HTERT RPE-1 (cell line): Measurements from ENCODE around the gene TEX35.
"Not testable (repeated sequence)": the region's sequence is repeated elsewhere in the genome, so short reads cannot be mapped to it uniquely, and the experiment has no call there.

Experiments used
- in situ Hi-C: fragments of 300-500 bp; cut with MboI; formaldehyde crosslinking; loops from 4 replicates; pipeline ENCODE4 v1.14.3; 2020; ENCODE audit warnings: low sequenced_read_pairs

TEX35 gene

GRCh38 chr1:178539291-178539690 lies 26.4 kb downstream of the TEX35 start:
- in situ Hi-C loops, result no loop called here

DNA sequence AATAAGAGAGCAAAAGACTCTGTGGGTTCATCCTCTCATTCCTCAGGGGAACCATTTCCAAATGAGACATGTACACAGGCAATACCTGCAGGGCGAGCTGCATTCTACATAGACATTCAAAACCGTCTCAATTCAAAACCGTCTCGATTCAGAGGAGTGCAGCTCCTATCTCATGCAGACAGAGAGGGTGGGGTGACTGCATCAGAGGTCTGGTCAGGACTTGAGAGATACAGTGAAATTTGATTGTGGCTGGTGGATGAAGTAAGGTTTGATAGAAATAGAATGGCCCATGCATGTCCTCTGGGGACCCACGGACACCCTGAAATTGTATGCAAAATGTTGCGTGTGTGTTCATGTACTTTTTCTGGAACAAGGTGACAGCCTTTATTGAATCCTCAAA lies 27.3 kb downstream of the TEX35 start:
- in situ Hi-C loops, result no loop called here

DNA sequence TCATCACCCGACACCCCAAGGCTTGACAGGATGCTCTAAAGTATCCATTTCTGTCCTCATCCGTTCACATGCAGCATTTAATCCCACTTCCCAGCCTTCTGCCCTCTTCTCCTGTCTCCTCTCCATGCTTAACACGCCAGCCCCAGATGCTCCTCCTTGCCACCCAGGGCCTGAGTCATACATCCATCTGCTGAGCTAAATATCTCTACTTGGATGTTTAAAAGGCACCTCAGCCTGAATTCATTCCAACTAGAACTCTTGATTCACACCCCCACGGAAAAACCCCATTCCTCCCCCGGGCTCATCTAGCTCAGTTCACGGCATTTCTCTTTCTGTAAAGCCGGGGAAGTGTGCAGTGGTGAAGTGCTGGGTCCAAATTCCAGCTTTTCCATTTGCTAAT lies 27.7 kb downstream of the TEX35 start:
- in situ Hi-C loops, result no loop called here

DNA sequence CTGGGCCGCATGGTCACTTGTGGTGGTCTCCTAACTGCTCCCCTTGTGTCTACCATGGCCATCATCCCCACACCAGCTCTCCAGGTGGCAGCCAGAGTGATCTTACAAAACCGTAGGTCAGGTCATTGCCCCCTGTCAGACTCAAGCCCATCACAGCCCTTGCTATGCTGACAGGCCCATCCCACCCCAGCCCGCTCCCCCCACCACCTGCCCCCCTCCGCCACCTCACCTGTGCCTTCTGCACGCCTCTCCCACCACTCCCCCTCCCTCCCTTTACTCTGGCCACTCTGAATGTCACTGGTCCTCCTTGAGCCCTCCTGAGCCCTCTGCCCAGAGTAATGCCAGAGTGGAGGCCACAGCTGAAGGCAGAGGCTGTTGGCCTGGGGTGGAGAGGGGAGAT lies 28.5 kb downstream of the TEX35 start:
- in situ Hi-C loops, result no loop called here

- in situ Hi-C loops, result no loop called here
Measured at GRCh38 chr1:178541829-178542553, 29.1 kb downstream of the TEX35 start.

- in situ Hi-C loops, result no loop called here
Measured at GRCh38 chr1:178542554-178543289, 29.8 kb downstream of the TEX35 start.

GRCh38 chr1:178543290-178543607 lies 30.3 kb downstream of the TEX35 start:
- in situ Hi-C loops, result no loop called here

- in situ Hi-C loops, result no loop called here
Measured at GRCh38 chr1:178544531-178544930, 31.6 kb downstream of the TEX35 start.

GRCh38 chr1:178548108-178548507 lies 35.2 kb downstream of the TEX35 start:
- in situ Hi-C loops, result no loop called here

- in situ Hi-C loops, result no loop called here
Measured at GRCh38 chr1:178551307-178551706, 38.4 kb downstream of the TEX35 start.

- in situ Hi-C loops, result no loop called here
Measured at GRCh38 chr1:178551940-178552339, 39.0 kb downstream of the TEX35 start.

- in situ Hi-C loops, result no loop called here
Measured at GRCh38 chr1:178552856-178553255, 39.9 kb downstream of the TEX35 start.

DNA sequence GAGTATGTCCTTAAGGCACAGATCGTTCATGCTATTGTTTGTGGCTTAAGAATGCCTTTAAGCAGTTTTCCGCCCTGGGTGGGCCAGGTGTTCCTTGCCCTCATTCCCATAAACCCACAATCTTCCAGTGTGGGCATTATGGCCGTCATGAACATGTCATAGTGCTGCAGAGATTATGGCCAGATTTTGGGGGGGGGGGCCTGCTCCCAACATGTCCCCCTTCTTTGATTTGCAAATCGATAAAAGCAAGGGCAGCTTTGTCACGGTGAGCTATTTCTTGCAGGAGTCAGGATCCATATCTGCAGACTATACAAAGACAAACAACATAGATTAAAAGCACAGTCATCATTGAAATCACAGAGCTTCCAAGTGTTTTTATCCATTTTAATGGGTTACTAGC lies 41.4 kb downstream of the TEX35 start:
- in situ Hi-C loops, result not testable (repeated sequence)

- in situ Hi-C loops, result not testable (repeated sequence)
Measured at GRCh38 chr1:178555613-178556012, 42.7 kb downstream of the TEX35 start.

- in situ Hi-C loops, result not testable (repeated sequence)
Measured at GRCh38 chr1:178558816-178559215, 45.9 kb downstream of the TEX35 start.

DNA sequence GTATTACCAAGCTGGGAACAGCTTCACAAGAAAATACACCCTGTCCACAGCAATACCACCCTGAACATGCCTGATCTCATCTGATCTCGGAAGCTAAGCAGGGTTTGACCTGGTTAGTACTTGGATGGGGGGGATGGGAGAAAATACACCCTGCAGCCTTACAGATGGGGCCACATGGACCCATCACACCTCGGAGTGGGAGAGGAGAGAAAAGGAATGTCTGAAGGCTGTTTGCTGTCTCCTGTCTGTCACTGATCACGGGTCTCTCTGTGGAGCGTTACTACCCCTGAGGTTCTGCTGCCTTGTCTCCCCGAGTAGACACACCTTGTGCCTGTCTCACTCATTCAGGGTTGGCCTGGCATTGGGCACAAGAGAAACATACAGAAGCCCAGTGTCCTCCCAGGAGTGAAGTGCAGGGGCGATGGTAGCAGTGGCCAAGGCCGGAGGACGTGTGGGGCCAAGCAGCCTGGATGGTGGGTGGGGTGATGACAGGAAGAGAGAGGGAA lies 48.0 kb downstream of the TEX35 start:
- in situ Hi-C loops, result no loop called here

DNA sequence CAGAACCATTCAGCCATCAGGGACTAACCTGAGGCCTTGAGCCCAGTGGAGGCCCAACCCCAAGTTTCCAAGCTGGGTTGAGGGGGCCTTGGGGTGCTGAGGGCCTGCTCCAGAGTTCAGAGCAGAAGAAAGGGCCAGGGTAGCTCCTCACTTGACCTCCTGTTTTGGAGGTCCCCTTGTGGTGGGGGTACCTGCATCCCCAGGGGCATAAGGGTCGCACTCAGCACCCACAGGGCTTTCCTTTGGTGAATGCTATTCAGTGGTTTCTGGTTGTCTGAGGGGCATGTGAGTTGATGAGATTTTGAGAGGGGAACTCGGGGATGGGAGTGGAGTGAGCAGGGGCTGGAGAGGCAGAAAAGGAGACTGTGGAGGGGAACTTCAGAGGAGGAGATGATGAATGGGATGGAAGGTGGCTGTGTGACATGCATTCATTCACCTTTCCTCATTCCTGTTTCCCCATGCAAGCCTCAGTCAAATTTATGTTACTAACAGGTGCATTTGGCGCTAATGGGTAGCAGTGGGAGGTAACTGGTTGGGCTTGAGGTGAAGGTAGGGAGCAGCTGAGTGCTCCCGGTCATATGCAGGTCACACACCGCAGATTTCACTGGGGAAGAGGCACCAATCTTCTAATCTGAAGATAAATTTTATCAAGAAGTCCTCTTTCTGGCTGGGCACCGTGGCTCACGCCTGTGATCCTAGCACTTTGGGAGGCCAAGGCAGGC lies 50.4 kb downstream of the TEX35 start:
- in situ Hi-C loops, result no loop called here

DNA sequence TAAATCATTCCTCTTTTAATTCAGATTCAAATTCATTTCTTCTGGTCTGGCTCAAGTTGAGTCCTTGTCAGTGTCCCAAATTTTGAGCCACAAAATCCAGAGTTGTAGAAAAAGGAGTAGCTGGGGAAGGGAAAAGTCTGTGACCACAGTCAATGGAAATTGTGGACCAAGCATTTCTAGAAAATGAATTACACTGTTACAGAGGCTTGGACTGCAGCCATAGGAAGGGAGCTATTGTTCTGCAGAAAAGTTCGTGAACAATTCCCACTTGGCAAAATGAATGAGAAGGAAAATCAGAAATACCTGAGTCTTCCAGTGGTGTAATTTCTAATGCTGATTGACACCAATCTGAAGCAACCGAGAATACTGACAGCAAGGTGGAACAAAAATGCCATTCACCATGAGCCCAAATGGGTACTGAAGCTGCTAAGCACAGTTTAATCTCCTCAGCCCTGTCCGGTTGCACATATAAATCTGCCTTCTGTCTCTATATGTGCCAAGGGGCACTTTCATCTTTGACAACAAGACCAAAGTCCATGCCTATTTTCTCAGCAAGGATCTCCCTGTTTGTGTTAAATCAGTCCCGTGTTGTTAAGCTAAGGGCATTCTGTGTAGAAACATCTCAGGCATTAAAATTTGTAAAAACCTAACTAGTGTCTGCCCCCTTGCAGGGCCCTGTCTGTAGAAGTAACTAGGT lies 51.3 kb downstream of the TEX35 start:
- in situ Hi-C loops, result no loop called here

- in situ Hi-C loops, result no loop called here
Measured at GRCh38 chr1:178564783-178565180, 51.9 kb downstream of the TEX35 start.

GRCh38 chr1:178565586-178565985 lies 52.7 kb downstream of the TEX35 start:
- in situ Hi-C loops, result no loop called here

- in situ Hi-C loops, result no loop called here
Measured at GRCh38 chr1:178566187-178566586, 53.3 kb downstream of the TEX35 start.
